Astrocyte (in vitro differentiated cells and primary cell): ENCODE results near the gene ROBO2. TPM values are rescaled to one million over a fixed set of nuclear protein-coding genes. Genes with fewer than 3 reads are reported as not detected.

Experiments
- DNase-seq: peaks from one replicate; pipeline ENCODE4 v3.0.0-alpha.2; 2010; ENCODE audit warnings: low read depth
- FAIRE-seq: peaks from 2 replicates; lab custom pipeline; 2011; peaks lifted over from hg19 to GRCh38; lab: Jason Lieb, UNC
- H2AFZ ChIP-seq: 2 replicates; pipeline ENCODE4 v1.6.0; 2012; ENCODE audit warnings: low read depth, low read length, inconsistent platforms
- H3K27ac ChIP-seq: 2 replicates; pipeline ENCODE4 v1.5.1; 2011; ENCODE audit warnings: low read depth, low read length, inconsistent platforms
- H3K27me3 ChIP-seq: 2 replicates; pipeline ENCODE4 v1.6.0; 2011; ENCODE audit warnings: low read length, inconsistent platforms; ENCODE audit not compliant: insufficient read depth
- H3K36me3 ChIP-seq: 2 replicates; pipeline ENCODE4 v1.5.1; 2011; ENCODE audit warnings: low read length, inconsistent platforms; ENCODE audit not compliant: insufficient read depth
- H3K4me1 ChIP-seq: 2 replicates; pipeline ENCODE4 v1.5.1; 2011; ENCODE audit warnings: low read length, inconsistent platforms; ENCODE audit not compliant: insufficient read depth
- H3K4me2 ChIP-seq: 2 replicates; pipeline ENCODE4 v1.6.0; 2012; ENCODE audit warnings: low read length, inconsistent platforms
- H3K4me3 ChIP-seq: 2 replicates; pipeline ENCODE4 v1.5.1; 2011; ENCODE audit warnings: low read depth, mild to moderate bottlenecking, low read length, inconsistent platforms; ENCODE audit not compliant: insufficient read depth
- H3K79me2 ChIP-seq: 2 replicates; pipeline ENCODE4 v1.6.0; 2012; ENCODE audit warnings: mild to moderate bottlenecking, low read length, inconsistent platforms; ENCODE audit not compliant: insufficient read depth
- H3K9ac ChIP-seq: 2 replicates; pipeline ENCODE4 v1.6.0; 2012; ENCODE audit warnings: mild to moderate bottlenecking, low read length, inconsistent platforms
- H3K9me3 ChIP-seq: 2 replicates; pipeline ENCODE4 v1.5.1; 2012; ENCODE audit warnings: low read depth, mild to moderate bottlenecking, low read length, inconsistent platforms; ENCODE audit not compliant: insufficient read depth
- H4K20me1 ChIP-seq: 2 replicates; pipeline ENCODE4 v1.6.0; 2012; ENCODE audit warnings: low read length, inconsistent platforms; ENCODE audit not compliant: insufficient read depth
- H3K27ac Mint-ChIP-seq: one replicate; pipeline ENCODE4 v1.8.0; 2021; ENCODE audit warnings: mild to moderate bottlenecking, mixed read lengths; ENCODE audit not compliant: unreplicated experiment
- H3K27me3 Mint-ChIP-seq: one replicate; pipeline ENCODE4 v1.8.0; 2021; ENCODE audit warnings: low read depth, mixed read lengths; ENCODE audit not compliant: unreplicated experiment
- H3K36me3 Mint-ChIP-seq: one replicate; pipeline ENCODE4 v1.8.0; 2021; ENCODE audit warnings: low read depth, mixed read lengths; ENCODE audit not compliant: unreplicated experiment
- H3K4me1 Mint-ChIP-seq: one replicate; pipeline ENCODE4 v1.8.0; 2021; ENCODE audit warnings: low read depth, mixed read lengths; ENCODE audit not compliant: unreplicated experiment
- H3K4me3 Mint-ChIP-seq: one replicate; pipeline ENCODE4 v1.8.0; 2021; ENCODE audit warnings: mild to moderate bottlenecking, moderate library complexity, mixed read lengths; ENCODE audit not compliant: unreplicated experiment
- H3K9me3 Mint-ChIP-seq: one replicate; pipeline ENCODE4 v1.8.0; 2021; ENCODE audit warnings: mild to moderate bottlenecking, mixed read lengths; ENCODE audit not compliant: unreplicated experiment
- EZH2 ChIP-seq: IDR thresholded peaks from 2 replicates; pipeline ENCODE4 v1.6.1; 2012; ENCODE audit warnings: mild to moderate bottlenecking, low read length, inconsistent platforms; ENCODE audit not compliant: insufficient read depth
- total RNA-seq: library from RNA; stranded (reverse); gene quantifications from 2 replicates; pipeline ENCODE4 v1.2.1, GENCODE V29; 2021
- TF ChIP-seq, protein P1 (sequence below): IDR thresholded peaks from 2 replicates; pipeline ENCODE4 v1.5.1; 2011; ENCODE audit warnings: low read depth, mild to moderate bottlenecking, inconsistent platforms, low read length, moderate library complexity; ENCODE audit not compliant: insufficient read depth

The ROBO2 gene
- total RNA-seq, 1 donor from 2014 or later, result 1.4 TPM

DNA sequence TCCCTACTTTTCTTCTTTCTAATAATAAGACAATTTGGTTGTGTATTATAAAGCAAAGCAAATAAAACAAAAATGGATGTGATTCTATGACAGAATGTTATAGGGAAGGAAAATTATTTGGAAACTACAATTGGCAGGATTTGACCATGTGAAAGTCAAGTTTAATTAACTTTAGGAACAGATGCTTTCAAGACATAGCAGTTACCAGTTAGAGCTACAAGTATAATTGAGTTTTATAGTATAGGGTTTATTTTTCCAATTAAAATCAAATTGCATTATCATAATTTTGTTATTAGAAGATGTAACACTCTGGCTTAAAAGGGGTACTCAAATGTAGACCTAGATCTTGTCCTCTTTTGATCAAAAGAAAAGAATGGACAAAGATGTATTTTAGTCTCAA is 110.9 kb downstream of the ROBO2 start:
- H3K36me3 ChIP-seq, result no peaks in the 10 kb centered on the region
- H3K4me3 ChIP-seq, result no peak overlapping the region
- peaks cover 3% of the 10 kb centered on the region for H3K27me3 Mint-ChIP-seq
- no peaks in the 10 kb centered on the region for H3K9me3 Mint-ChIP-seq
- no peak for TF ChIP-seq EZH2
- TF ChIP-seq, protein P1, sequence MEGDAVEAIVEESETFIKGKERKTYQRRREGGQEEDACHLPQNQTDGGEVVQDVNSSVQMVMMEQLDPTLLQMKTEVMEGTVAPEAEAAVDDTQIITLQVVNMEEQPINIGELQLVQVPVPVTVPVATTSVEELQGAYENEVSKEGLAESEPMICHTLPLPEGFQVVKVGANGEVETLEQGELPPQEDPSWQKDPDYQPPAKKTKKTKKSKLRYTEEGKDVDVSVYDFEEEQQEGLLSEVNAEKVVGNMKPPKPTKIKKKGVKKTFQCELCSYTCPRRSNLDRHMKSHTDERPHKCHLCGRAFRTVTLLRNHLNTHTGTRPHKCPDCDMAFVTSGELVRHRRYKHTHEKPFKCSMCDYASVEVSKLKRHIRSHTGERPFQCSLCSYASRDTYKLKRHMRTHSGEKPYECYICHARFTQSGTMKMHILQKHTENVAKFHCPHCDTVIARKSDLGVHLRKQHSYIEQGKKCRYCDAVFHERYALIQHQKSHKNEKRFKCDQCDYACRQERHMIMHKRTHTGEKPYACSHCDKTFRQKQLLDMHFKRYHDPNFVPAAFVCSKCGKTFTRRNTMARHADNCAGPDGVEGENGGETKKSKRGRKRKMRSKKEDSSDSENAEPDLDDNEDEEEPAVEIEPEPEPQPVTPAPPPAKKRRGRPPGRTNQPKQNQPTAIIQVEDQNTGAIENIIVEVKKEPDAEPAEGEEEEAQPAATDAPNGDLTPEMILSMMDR, result no peak
- H3K27me3 ChIP-seq, result no peaks in the 10 kb centered on the region
- peaks cover 3% of the 10 kb centered on the region for H3K4me1 ChIP-seq
- H4K20me1 ChIP-seq, result no peaks in the 10 kb centered on the region
- no peak overlapping the region for H3K9ac ChIP-seq
- H3K36me3 Mint-ChIP-seq, result no peaks in the 10 kb centered on the region
- no peaks in the 10 kb centered on the region for H3K4me1 Mint-ChIP-seq
- no peak overlapping the region for H3K4me3 Mint-ChIP-seq
- H3K9me3 ChIP-seq, result no peaks in the 10 kb centered on the region
- H3K4me2 ChIP-seq, result no peak overlapping the region
- no peak overlapping the region for H2AFZ ChIP-seq
- H3K79me2 ChIP-seq, result no peaks in the 10 kb centered on the region
- FAIRE-seq, result no peak
- no peak for DNase-seq
- no peak overlapping the region for H3K27ac ChIP-seq
- H3K27ac Mint-ChIP-seq, result no peak overlapping the region

DNA sequence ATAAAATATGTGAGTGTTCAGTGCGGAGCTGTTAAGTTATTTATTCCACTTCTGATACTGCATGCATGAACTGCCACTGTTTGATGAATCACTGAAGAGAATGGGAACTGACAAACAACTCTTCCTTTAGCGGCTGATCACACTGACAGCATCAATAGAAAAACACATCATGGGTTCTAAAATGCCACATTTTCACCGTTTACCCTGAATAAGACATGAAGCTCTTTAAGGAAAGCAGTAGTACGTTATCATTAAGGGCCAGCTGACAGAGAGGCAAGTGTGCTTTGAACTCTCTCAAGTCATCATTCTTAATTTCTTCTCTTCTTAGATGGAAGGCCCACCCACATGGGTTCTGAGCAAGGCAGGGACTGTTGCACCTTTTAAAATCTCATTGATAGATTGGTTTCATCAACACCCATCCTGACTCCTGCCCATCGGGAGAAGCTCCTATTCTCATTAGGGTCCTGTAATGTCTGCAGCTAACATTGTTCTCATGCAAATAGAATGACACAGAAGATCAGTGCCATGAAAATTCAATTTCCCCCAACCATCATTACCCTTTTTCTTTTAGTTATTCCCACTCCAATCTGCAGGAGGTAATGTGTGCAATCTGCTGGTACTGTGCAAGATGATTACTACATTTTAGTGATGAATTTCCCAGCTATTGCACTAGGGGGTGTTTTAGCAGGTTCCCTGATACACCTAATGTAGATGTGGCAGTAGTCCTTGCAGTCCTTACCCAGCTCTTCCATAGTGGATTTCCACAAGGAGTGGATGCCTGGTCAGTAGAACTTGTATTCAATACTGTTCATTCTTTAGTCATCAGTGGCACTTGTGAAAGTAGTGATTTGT is 119.1 kb downstream of the ROBO2 start:
- H2AFZ ChIP-seq, result no peak overlapping the region
- Mint-ChIP-seq H3K36me3 (no peaks in the 10 kb centered on the region), H3K27me3 (no peaks in the 10 kb centered on the region), H3K27ac (no peak overlapping the region), H3K4me3 (no peak overlapping the region), H3K9me3 (no peaks in the 10 kb centered on the region), H3K4me1 (no peaks in the 10 kb centered on the region)
- FAIRE-seq, result no peak
- H3K79me2 ChIP-seq, result no peaks in the 10 kb centered on the region
- no peaks in the 10 kb centered on the region for H3K27me3 ChIP-seq
- no peaks in the 10 kb centered on the region for H4K20me1 ChIP-seq
- no peak overlapping the region for H3K27ac ChIP-seq
- H3K36me3 ChIP-seq, result no peaks in the 10 kb centered on the region
- no peaks in the 10 kb centered on the region for H3K9me3 ChIP-seq
- H3K4me3 ChIP-seq, result no peak overlapping the region
- no peak overlapping the region for H3K4me2 ChIP-seq
- H3K9ac ChIP-seq, result no peak overlapping the region
- no peaks in the 10 kb centered on the region for H3K4me1 ChIP-seq
- no peak for DNase-seq
- TF ChIP-seq, protein P1, result no peak
- no peak for TF ChIP-seq EZH2

DNA sequence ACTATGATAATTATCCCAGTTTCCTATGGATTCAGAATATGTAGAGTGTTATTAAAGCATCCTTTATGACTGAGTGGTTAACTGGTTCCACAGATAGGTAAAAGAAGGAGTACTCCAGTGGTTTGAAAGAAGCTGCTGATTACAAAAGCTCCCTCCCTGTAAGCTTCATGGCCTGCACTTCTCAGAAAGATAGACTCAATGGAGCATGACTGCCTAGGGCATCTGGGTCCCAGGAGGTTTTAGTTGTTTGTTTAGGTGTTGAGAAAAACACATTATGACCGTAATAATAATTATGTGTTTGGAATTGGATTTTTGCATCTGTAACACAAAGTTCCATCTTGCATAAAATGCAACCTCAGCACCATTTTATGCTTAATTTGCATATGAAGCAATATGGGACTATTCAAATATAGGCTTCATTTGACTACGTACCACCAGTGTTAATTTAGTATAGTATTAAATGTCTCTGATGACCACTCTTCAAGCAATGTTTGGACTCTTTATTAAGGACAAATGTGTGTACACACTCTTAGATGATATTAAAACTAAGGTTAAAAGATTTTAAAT is 121.1 kb downstream of the ROBO2 start:
- H3K4me3 ChIP-seq, result no peak overlapping the region
- no peak overlapping the region for H3K27ac Mint-ChIP-seq
- no peaks in the 10 kb centered on the region for H3K4me1 Mint-ChIP-seq

More for the DNA sequence above, 121.1 kb downstream of the ROBO2 start:
- no peaks in the 10 kb centered on the region for H3K36me3 Mint-ChIP-seq
- no peak for TF ChIP-seq EZH2
- TF ChIP-seq, protein P1, result no peak
- H3K4me2 ChIP-seq, result no peak overlapping the region
- no peak for FAIRE-seq
- no peaks in the 10 kb centered on the region for H3K4me1 ChIP-seq
- H2AFZ ChIP-seq, result no peak overlapping the region
- DNase-seq, result no peak
- H3K27ac ChIP-seq, result no peak overlapping the region
- no peak overlapping the region for H3K9ac ChIP-seq
- no peaks in the 10 kb centered on the region for H3K36me3 ChIP-seq
- no peaks in the 10 kb centered on the region for H3K9me3 ChIP-seq
- H3K9me3 Mint-ChIP-seq, result no peaks in the 10 kb centered on the region
- H3K27me3 ChIP-seq, result no peaks in the 10 kb centered on the region
- H3K79me2 ChIP-seq, result no peaks in the 10 kb centered on the region
- H3K4me3 Mint-ChIP-seq, result no peak overlapping the region
- H3K27me3 Mint-ChIP-seq, result no peaks in the 10 kb centered on the region
- H4K20me1 ChIP-seq, result no peaks in the 10 kb centered on the region
